Suprapubic skin (tissue), 4 donors: ENCODE data around the gene FNDC11. TPM values are rescaled to one million over a fixed set of nuclear protein-coding genes. Genes with fewer than 3 reads are reported as not detected.

Experiments
- DNase-seq, 2 donors: peaks; one replicate each; pipeline ENCODE4 v3.0.0-alpha.2; 2019; ENCODE audit warnings: low spot score in 2 of 2
- H3K27ac ChIP-seq: fragments of 200-600 bp; sonication (generic); one replicate; pipeline ENCODE4 v1.5.1; 2019
- H3K27me3 ChIP-seq: fragments of 200-600 bp; sonication (generic); one replicate; pipeline ENCODE4 v1.5.1; 2019
- H3K36me3 ChIP-seq: fragments of 200-600 bp; sonication (generic); one replicate; pipeline ENCODE4 v1.5.1; 2019
- H3K4me1 ChIP-seq: fragments of 200-600 bp; sonication (generic); one replicate; pipeline ENCODE4 v1.5.1; 2019
- H3K4me3 ChIP-seq: fragments of 200-600 bp; sonication (generic); one replicate; pipeline ENCODE4 v1.5.1; 2019; ENCODE audit warnings: mild to moderate bottlenecking
- H3K9me3 ChIP-seq: fragments of 200-600 bp; sonication (generic); one replicate; pipeline ENCODE4 v1.5.1; 2019
- CTCF ChIP-seq, 2 donors: fragments of 200-600 bp in 1 of 2; fragments of 450-650 bp in 1 of 2; sonication (generic) in 1 of 2; IDR thresholded peaks; one replicate each; pipeline ENCODE4 v1.5.1; 2016 to 2019; ENCODE audit warnings: antibody characterized with exemption in 2 of 2, mild to moderate bottlenecking in 1 of 2, moderate library complexity in 1 of 2
- EP300 ChIP-seq: sonication (generic); formaldehyde crosslinking; IDR thresholded peaks from one replicate; pipeline ENCODE4 v1.6.1; 2017; ENCODE audit warnings: antibody characterized with exemption
- POLR2A ChIP-seq, 2 donors: fragments of 450-650 bp; IDR thresholded peaks; one replicate each; pipeline ENCODE4 v1.6.1; 2017; ENCODE audit warnings: antibody characterized with exemption in 2 of 2, mild to moderate bottlenecking in 2 of 2, moderate library complexity in 2 of 2
- POLR2AphosphoS5 ChIP-seq, 3 donors: sonication (generic); formaldehyde crosslinking; IDR thresholded peaks; one replicate each; pipeline ENCODE4 v1.6.1; 2017; ENCODE audit warnings: antibody characterized with exemption in 3 of 3
- WGBS: methylation state at CpG from one replicate; pipeline ENCODE4 v1.1.5; 2018; 5-methylcytosine and 5-hydroxymethylcytosine counted together
- total RNA-seq, 4 donors: library from RNA; depleted of rRNA; stranded (reverse); fragments of >200 nt; gene quantifications; one replicate each; pipeline ENCODE4 v1.1.0, GENCODE V29; 2016

FNDC11 gene
- total RNA-seq, 4 donors from 2014 or later: 0.25 to 0.36 TPM; not detected in 2

GRCh38 chr20:63520934-63521601 lies 32.9 kb upstream of the FNDC11 start:
- Histone ChIP-seq H3K4me3 (peak overlapping the region; percentile 75), H3K27me3 (no peaks in the 10 kb centered on the region), H3K9me3 (no peaks in the 10 kb centered on the region), H3K36me3 (peaks cover 18% of the 10 kb centered on the region), H3K27ac (peak overlapping the region; percentile 98), H3K4me1 (peaks cover 32% of the 10 kb centered on the region)
- WGBS: under 1% methylated on average over 17 of the region's 68 CpGs
- TF ChIP-seq CTCF (IDR thresholded peaks at IDR 0.05): no peak
- peak in 1 of 3 donors; percentile 12 for TF ChIP-seq POLR2AphosphoS5 (IDR thresholded peaks at IDR 0.05)
- DNase-seq: peak; percentile 84 to 89

- WGBS: 31% methylated on average over 3 of the region's 23 CpGs
- peaks cover 32% of the 10 kb centered on the region for H3K4me1 ChIP-seq
Observed at GRCh38 chr20:63521602-63522001, 32.4 kb upstream of the FNDC11 start.

GRCh38 chr20:63522091-63522868 lies 31.7 kb upstream of the FNDC11 start:
- TF ChIP-seq CTCF (IDR thresholded peaks at IDR 0.05) (no peak), POLR2AphosphoS5 (IDR thresholded peaks at IDR 0.05) (no peak), POLR2A (IDR thresholded peaks at IDR 0.05) (no peak), EP300 (no peak)
- Histone ChIP-seq H3K27me3 (no peaks in the 10 kb centered on the region), H3K4me1 (peaks cover 32% of the 10 kb centered on the region), H3K4me3 (peak overlapping the region; percentile 75), H3K9me3 (no peaks in the 10 kb centered on the region), H3K27ac (peak overlapping the region; percentile 98), H3K36me3 (peaks cover 18% of the 10 kb centered on the region)
- DNase-seq: no peak
- 70% methylated on average over 10 of the region's 13 CpGs for WGBS

More at GRCh38 chr20:63521602-63522001, 32.4 kb upstream of the FNDC11 start:
- no peaks in the 10 kb centered on the region for H3K27me3 ChIP-seq
- peak overlapping the region; percentile 75 for H3K4me3 ChIP-seq
- no peaks in the 10 kb centered on the region for H3K9me3 ChIP-seq
- peaks cover 18% of the 10 kb centered on the region for H3K36me3 ChIP-seq
- peak overlapping the region; percentile 98 for H3K27ac ChIP-seq
- no peak for DNase-seq
- TF ChIP-seq POLR2AphosphoS5 (IDR thresholded peaks at IDR 0.05) (no peak), EP300 (no peak), POLR2A (IDR thresholded peaks at IDR 0.05) (no peak), CTCF (IDR thresholded peaks at IDR 0.05) (no peak)

- H3K4me3 ChIP-seq: peak overlapping the region; percentile 75
- whole genome bisulfite sequencing: 66% methylated on average over 4 of the region's 11 CpGs
Observed at GRCh38 chr20:63522981-63523611, 30.9 kb upstream of the FNDC11 start.

More at GRCh38 chr20:63522981-63523611, 30.9 kb upstream of the FNDC11 start:
- Histone ChIP-seq H3K27ac (peak overlapping the region; percentile 98), H3K27me3 (no peaks in the 10 kb centered on the region), H3K9me3 (no peaks in the 10 kb centered on the region), H3K36me3 (peaks cover 18% of the 10 kb centered on the region), H3K4me1 (peaks cover 32% of the 10 kb centered on the region)
- peak; percentile 77 to 78 for DNase-seq
- TF ChIP-seq POLR2AphosphoS5 (IDR thresholded peaks at IDR 0.05) (no peak), POLR2A (IDR thresholded peaks at IDR 0.05) (no peak), EP300 (no peak), CTCF (IDR thresholded peaks at IDR 0.05) (no peak)
